Measurements from ENCODE around the gene MPND.

The MPND gene

GRCh38 chr19:4350111-4350510, 6.7 kb downstream of the MPND start:
- no peak for DNase-seq

GRCh38 chr19:4350726-4351125, 7.4 kb downstream of the MPND start:
- no peak for DNase-seq

GRCh38 chr19:4352701-4353121, 9.3 kb downstream of the MPND start:
- DNase-seq = peak; percentile 62

GRCh38 chr19:4354282-4354681, 10.9 kb downstream of the MPND start:
- DNase-seq = no peak

- DNase-seq = no peak
These were observed 11.5 kb downstream of the MPND start for GRCh38 chr19:4354897-4355296.

GRCh38 chr19:4357095-4357797, 13.9 kb downstream of the MPND start:
- no peak for DNase-seq

- no peak for DNase-seq
These were observed 14.6 kb downstream of the MPND start for GRCh38 chr19:4357921-4358326.

GRCh38 chr19:4358709-4359626, 15.6 kb downstream of the MPND start:
- no peak for DNase-seq

- no peak for DNase-seq
These were observed 16.3 kb downstream of the MPND start for GRCh38 chr19:4359627-4360000.

GRCh38 chr19:4360081-4360569, 16.8 kb downstream of the MPND start:
- DNase-seq = no peak

GRCh38 chr19:4360641-4361151, 17.3 kb downstream of the MPND start:
- DNase-seq = no peak

GRCh38 chr19:4361152-4362046, 18.0 kb downstream of the MPND start:
- peak; percentile 41 for DNase-seq

GRCh38 chr19:4362101-4362828, 18.9 kb downstream of the MPND start:
- DNase-seq = no peak

- DNase-seq = peak; percentile 35
These were observed 19.6 kb downstream of the MPND start for GRCh38 chr19:4362831-4363545.

- DNase-seq = no peak
These were observed 20.4 kb downstream of the MPND start for GRCh38 chr19:4363571-4364304.

- no peak for DNase-seq
These were observed 22.0 kb downstream of the MPND start for GRCh38 chr19:4365341-4365740.

- DNase-seq = no peak
These were observed 22.7 kb downstream of the MPND start for GRCh38 chr19:4365791-4366665.

- DNase-seq = no peak
These were observed 23.4 kb downstream of the MPND start for GRCh38 chr19:4366666-4367335.

GRCh38 chr19:4367336-4367723, 24.0 kb downstream of the MPND start:
- no peak for DNase-seq

All from NCI-H69 (cell line).